ENCODE measurements around the gene APPL2.

APPL2 gene

DNA sequence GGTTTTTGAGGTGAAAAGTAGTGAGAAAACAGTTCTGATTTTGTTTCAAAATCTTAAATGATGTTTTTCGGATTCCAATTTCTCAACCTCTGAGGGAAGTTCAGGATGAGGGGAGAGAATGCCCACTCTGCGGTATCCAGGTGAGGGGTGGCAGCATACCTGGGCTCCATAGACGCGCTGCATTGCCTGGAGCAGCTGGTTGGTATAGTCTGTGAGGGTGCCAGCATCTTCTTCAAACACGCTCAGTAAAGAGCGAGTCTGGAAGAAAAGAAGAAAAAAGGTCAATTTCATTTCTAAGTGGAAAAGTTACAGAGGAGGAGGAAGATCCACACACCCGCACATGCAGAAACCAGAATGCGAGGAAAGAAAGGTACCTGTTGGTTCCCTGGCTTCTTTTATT, 7.0 kb downstream of the APPL2 start:
- TF ChIP-seq, protein P1, sequence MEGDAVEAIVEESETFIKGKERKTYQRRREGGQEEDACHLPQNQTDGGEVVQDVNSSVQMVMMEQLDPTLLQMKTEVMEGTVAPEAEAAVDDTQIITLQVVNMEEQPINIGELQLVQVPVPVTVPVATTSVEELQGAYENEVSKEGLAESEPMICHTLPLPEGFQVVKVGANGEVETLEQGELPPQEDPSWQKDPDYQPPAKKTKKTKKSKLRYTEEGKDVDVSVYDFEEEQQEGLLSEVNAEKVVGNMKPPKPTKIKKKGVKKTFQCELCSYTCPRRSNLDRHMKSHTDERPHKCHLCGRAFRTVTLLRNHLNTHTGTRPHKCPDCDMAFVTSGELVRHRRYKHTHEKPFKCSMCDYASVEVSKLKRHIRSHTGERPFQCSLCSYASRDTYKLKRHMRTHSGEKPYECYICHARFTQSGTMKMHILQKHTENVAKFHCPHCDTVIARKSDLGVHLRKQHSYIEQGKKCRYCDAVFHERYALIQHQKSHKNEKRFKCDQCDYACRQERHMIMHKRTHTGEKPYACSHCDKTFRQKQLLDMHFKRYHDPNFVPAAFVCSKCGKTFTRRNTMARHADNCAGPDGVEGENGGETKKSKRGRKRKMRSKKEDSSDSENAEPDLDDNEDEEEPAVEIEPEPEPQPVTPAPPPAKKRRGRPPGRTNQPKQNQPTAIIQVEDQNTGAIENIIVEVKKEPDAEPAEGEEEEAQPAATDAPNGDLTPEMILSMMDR (IDR thresholded peaks at IDR 0.05; ENCODE audit: insufficient read depth, low read depth, low read length, missing control alignments), result no peak
- no peak for DNase-seq (ENCODE audit: low read depth)
- no peak overlapping the region for H3K4me3 ChIP-seq (ENCODE audit: low read depth, low read length)

DNA sequence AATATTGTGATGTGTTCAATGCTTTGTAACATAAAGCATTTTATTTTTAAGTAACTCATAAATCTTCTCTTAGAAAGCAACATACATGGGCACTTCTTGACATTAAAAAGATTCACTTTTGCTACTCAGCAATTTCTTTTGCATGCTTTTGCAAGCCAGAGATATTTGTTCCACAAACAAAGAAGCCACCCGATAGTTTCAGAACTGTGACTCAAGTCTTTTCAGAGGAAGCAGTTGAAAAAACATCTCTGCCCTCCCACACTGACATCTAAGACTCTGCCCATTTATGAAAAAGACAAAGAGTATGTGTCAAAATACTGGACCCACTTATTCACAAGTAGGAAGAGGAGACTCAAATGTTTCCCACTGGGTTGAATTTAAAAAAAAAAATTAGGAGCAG, 7.5 kb downstream of the APPL2 start:
- H3K4me3 ChIP-seq (ENCODE audit: low read depth, low read length), result no peak overlapping the region
- no peak for DNase-seq (ENCODE audit: low read depth)
- TF ChIP-seq, protein P1 (IDR thresholded peaks at IDR 0.05; ENCODE audit: insufficient read depth, low read depth, low read length, missing control alignments), result no peak

DNA sequence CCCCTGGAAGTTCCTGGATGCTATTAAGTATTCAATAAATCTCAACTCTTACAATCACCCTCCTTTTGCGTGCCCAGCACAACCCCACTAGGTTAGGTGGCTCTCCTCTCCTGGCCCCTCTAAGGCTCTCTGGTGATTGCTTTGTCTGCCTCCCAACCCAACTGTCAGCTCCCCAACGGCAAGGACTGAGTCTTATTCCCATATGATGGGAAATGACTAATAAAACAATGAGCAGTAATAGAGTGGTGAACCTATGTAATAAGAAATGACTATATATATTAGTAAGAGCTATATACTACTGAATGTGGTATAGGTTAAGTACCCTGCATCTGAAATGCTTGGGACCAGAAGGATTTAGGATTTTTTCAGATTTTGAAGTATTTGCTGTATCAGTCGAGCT, 8.1 kb downstream of the APPL2 start:
- no peak for DNase-seq (ENCODE audit: low read depth)
- TF ChIP-seq, protein P1 (IDR thresholded peaks at IDR 0.05; ENCODE audit: insufficient read depth, low read depth, low read length, missing control alignments), result no peak
- H3K4me3 ChIP-seq (ENCODE audit: low read depth, low read length), result no peak overlapping the region

DNA sequence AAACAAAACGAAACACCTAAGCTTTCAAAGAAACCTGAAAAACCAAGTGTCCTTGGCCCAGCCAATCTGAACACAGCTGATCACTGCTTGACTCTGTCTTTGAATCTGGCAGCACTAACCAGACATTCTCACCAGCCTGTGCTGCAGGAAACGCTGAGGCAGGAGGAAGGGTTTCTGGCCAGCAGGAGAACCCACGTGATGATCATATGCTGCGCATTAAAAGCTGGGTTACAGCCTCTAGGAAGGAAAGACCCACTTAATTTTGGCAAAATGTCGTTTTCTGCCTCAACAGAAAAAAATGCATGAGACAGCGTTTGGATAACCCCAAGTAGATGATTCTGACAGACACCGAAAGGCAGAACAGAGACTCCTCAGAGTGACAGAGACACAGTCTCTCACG, 9.8 kb downstream of the APPL2 start:
- no peak overlapping the region for H3K4me3 ChIP-seq (ENCODE audit: low read depth, low read length)
- DNase-seq (ENCODE audit: low read depth), result no peak
- TF ChIP-seq, protein P1 (IDR thresholded peaks at IDR 0.05; ENCODE audit: insufficient read depth, low read depth, low read length, missing control alignments), result no peak

DNA sequence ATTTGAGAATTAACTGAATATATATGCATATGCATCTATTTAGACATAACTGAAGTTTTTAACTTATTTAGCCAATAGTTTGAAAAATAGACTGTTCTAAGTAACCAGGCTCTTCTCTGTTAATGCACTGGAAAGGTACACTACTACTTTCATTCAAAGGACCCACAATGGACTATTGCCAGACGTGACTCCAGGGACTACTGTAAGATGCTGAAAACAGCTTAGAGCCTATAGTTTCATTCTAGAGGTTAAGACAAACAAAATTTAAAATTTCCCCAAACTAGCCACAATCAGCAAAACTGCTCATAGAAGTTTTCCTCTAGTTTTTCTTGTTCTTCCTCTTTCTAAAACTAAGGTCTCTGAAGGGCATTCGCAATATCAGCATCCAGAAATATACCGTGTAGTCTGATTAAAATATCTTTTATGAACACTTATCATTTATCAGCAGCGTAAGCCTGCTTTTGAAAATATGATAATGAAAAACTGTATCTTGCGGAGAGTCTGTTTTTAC, 10.4 kb downstream of the APPL2 start:
- DNase-seq (ENCODE audit: low read depth), result no peak
- no peak overlapping the region for H3K4me3 ChIP-seq (ENCODE audit: low read depth, low read length)
- TF ChIP-seq, protein P1 (IDR thresholded peaks at IDR 0.05; ENCODE audit: insufficient read depth, low read depth, low read length, missing control alignments), result no peak

DNA sequence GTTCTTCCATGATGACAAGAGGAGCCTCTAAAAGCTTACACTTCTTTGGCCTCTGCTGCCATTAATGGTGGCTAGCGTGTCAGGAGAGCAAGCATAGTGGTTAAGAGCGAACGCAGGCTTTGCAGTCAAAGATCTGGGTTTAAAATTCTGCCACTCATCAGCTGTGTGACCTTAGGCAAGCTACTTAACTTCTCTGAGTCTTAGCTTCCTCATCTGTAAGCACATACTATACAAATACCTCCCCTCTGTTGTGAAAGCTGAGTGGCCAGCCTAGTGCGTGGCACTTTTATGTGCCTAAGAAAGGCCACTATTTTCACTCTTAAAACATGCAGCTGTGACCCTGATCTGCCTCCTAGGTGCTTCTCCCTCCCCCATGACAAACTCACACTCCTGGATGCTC, 11.6 kb downstream of the APPL2 start:
- no peak overlapping the region for H3K4me3 ChIP-seq (ENCODE audit: low read depth, low read length)
- TF ChIP-seq, protein P1 (IDR thresholded peaks at IDR 0.05; ENCODE audit: insufficient read depth, low read depth, low read length, missing control alignments), result no peak
- no peak for DNase-seq (ENCODE audit: low read depth)

DNA sequence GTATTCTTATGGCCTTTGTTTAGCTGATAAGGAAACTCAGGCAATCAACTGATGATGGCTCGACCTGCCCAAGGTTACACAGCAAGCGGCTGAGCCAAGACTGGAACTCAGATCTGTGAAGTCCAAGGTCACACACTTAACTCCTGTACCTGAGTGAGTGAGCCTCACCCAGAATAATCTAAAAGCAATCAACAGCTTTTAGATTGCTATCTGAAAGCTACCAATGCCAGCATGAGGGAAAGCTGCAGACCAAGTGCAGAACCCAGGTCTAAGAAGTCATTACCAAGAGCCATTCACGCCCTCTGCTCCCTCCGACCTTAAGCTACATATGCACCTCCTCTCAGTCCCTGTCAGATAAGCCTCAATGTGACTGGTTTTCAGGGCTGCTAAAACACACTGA, 12.1 kb downstream of the APPL2 start:
- H3K4me3 ChIP-seq (ENCODE audit: low read depth, low read length), result no peak overlapping the region
- TF ChIP-seq, protein P1 (IDR thresholded peaks at IDR 0.05; ENCODE audit: insufficient read depth, low read depth, low read length, missing control alignments), result no peak
- DNase-seq (ENCODE audit: low read depth), result no peak

All from GM12865 (cell line).